Measurements from ENCODE around the gene CDC73.

GRCh38 chr1:193240609-193241008 is 118.8 kb downstream of the CDC73 start:
- TF ChIP-seq CTCF (IDR thresholded peaks at IDR 0.05) (no peak), POLR2A (IDR thresholded peaks at IDR 0.05) (no peak)
